Ascending aorta (tissue), 2 donors: ENCODE results near the gene HNRNPH1. TPM values are rescaled to one million over a fixed set of nuclear protein-coding genes. Genes with fewer than 3 reads are reported as not detected.
A peak's percentile ranks its signal among the peaks of the same experiment; 100 is the strongest.

ENCODE experiments used
- DNase-seq, 2 donors: peaks; one replicate each; pipeline ENCODE4 v3.0.0-alpha.2; 2019; ENCODE audit warnings: low spot score in 2 of 2
- H3K27ac ChIP-seq, 2 donors: fragments of 200-600 bp; sonication (generic); one replicate each; pipeline ENCODE4 v1.5.1; 2016 to 2017; ENCODE audit warnings: mild to moderate bottlenecking in 1 of 2
- H3K27me3 ChIP-seq: fragments of 200-600 bp; sonication (generic); one replicate; pipeline ENCODE4 v1.5.1; 2017
- H3K36me3 ChIP-seq, 2 donors: fragments of 200-600 bp; sonication (generic); one replicate each; pipeline ENCODE4 v1.5.1; 2016
- H3K4me1 ChIP-seq, 2 donors: fragments of 200-600 bp; sonication (generic); one replicate each; pipeline ENCODE4 v1.5.1; 2016 to 2017; ENCODE audit warnings: mild to moderate bottlenecking in 1 of 2
- H3K4me3 ChIP-seq, 2 donors: fragments of 200-600 bp; sonication (generic); one replicate each; pipeline ENCODE4 v1.5.1; 2016 to 2017; ENCODE audit warnings: mild to moderate bottlenecking in 1 of 2
- H3K9me3 ChIP-seq, 2 donors: fragments of 200-600 bp; sonication (generic); one replicate each; pipeline ENCODE4 v1.5.1; 2016
- CTCF ChIP-seq, 3 experiments: fragments of 200-600 bp in 2 of 3; fragments of 450-650 bp in 1 of 3; sonication (generic) in 2 of 3; IDR thresholded peaks; one replicate each; pipeline ENCODE4 v1.5.1; 2016 to 2019; ENCODE audit warnings: antibody characterized with exemption in 3 of 3, mild to moderate bottlenecking in 1 of 3, moderate library complexity in 1 of 3
- intact Hi-C: fragments of 100-400 bp; cut with DNase I; formaldehyde crosslinking; loops from one replicate; pipeline ENCODE4 v1.15.1; 2023
- total RNA-seq: library from RNA; depleted of rRNA; stranded (reverse); fragments of >200 nt; gene quantifications from one replicate; pipeline ENCODE4 v1.1.0, GENCODE V29; 2016

Gene HNRNPH1
- total RNA-seq, 1 donor from 2014 or later: 206 TPM

- intact Hi-C loops: loop anchor here (5.0 kb wide), 1 partner anchor 52 kb away; no protein-coding TSS in a partner anchor
- DNase-seq: no peak
Measured at GRCh38 chr5:179614745-179615144, 8.7 kb downstream of the HNRNPH1 start.

DNA sequence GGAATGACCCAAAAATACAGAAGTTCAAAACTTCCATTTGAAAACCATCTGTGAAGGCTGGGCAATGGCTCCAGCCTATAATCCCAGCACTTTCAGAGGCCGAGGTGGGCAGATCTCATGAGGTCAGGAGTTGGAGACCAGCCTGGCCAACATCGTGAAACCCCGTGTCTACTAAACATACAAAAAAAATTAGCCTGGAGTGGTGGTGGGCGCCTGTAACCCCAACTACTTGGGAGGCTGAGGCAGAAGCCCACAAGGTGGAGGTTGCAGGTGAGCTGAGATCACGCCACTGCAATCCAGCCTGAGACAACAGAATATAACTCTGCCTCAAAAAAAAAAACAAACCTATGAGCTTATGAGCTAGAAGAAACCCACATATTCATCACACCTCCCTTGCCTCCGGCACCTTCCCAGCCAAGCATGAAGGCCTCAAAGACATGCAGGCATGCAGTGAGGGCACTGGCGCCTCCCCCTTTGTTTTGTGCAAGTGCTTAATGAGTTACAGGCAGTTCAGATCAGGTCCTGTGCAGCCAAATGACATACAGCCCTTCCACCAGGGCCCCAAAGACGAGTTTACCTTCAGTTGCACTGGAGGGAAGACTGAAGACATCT, 9.9 kb downstream of the HNRNPH1 start:
- Histone ChIP-seq H3K4me3 (peak overlapping the region in 1 of 2 donors; percentile 8), H3K4me1 (peaks cover 3 to 20% of the 10 kb centered on the region in 2 donors), H3K9me3 (no peaks in the 10 kb centered on the region), H3K27ac (no peak overlapping the region), H3K27me3 (no peaks in the 10 kb centered on the region), H3K36me3 (peaks cover 90 to 94% of the 10 kb centered on the region in 2 donors)
- DNase-seq: no peak
- intact Hi-C loops: loop anchor here (5.0 kb wide), 1 partner anchor 51 kb away; no protein-coding TSS in a partner anchor
- TF ChIP-seq CTCF (IDR thresholded peaks at IDR 0.05): no peak

More at GRCh38 chr5:179614745-179615144, 8.7 kb downstream of the HNRNPH1 start:
- TF ChIP-seq CTCF (IDR thresholded peaks at IDR 0.05): no peak
- Histone ChIP-seq H3K4me3 (no peak overlapping the region), H3K27me3 (no peaks in the 10 kb centered on the region), H3K36me3 (peaks cover 85 to 96% of the 10 kb centered on the region in 2 donors), H3K4me1 (peaks cover 3 to 27% of the 10 kb centered on the region in 2 donors), H3K9me3 (no peaks in the 10 kb centered on the region), H3K27ac (no peak overlapping the region)

DNA sequence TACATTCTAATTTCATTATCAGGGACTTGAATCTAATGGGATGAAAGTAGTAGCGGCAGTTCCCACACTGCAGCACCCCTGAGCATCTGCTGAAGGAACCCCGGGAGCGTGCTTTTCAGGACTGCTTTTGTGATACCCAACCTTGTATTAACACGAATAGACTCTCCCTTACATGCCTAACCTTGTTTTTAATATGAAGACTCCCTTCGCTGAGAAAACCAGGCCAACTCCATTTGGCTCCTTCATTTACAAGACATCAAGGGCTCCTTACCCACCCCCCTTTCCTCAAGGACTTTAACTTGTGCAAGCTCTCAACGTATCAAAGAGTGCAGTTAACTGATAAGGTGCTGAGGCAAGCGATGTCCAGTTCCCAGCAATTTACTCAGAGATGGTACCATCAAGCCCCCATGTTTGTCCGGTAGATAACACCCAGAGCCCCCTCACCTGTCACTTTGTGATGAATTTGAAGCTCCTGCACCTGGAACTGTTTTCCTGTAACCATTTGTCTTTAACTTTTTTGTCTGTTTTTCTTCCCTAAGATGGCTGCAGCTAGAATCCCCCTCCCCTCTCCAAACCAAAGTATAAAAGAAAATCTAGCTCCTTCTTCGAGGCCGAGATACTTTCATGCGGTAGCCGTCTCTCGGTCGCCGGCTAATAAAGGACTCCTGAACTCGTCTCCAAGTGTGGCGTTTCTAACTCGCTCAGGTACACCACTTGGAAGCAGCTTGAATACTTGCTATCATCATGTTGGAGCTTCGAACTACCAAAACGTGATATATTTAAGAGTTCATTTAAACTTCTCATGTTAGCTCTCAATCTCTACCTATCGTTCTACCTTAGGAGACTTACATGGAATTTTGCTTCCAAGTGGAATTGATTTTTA, 10.7 kb downstream of the HNRNPH1 start:
- DNase-seq: no peak
- Histone ChIP-seq H3K4me1 (peaks cover 3 to 17% of the 10 kb centered on the region in 2 donors), H3K36me3 (peaks cover 90 to 93% of the 10 kb centered on the region in 2 donors), H3K9me3 (no peaks in the 10 kb centered on the region), H3K4me3 (no peak overlapping the region), H3K27me3 (no peaks in the 10 kb centered on the region), H3K27ac (no peak overlapping the region)
- TF ChIP-seq CTCF (IDR thresholded peaks at IDR 0.05): no peak
- intact Hi-C loops: loop anchor here (5.0 kb wide), 1 partner anchor 51 kb away; no protein-coding TSS in a partner anchor

GRCh38 chr5:179610903-179611265, 12.6 kb downstream of the HNRNPH1 start:
- Histone ChIP-seq H3K4me1 (peaks cover 2 to 11% of the 10 kb centered on the region in 2 donors), H3K4me3 (no peak overlapping the region), H3K36me3 (peaks cover 79 to 91% of the 10 kb centered on the region in 2 donors), H3K27me3 (no peaks in the 10 kb centered on the region), H3K27ac (peak overlapping the region in 1 of 2 donors; percentile 31), H3K9me3 (no peaks in the 10 kb centered on the region)
- no peak for TF ChIP-seq CTCF (IDR thresholded peaks at IDR 0.05)
- DNase-seq: no peak
- intact Hi-C loops: loop anchor here (5.0 kb wide), 1 partner anchor 49 kb away; no protein-coding TSS in a partner anchor

GRCh38 chr5:179610109-179610902, 13.2 kb downstream of the HNRNPH1 start:
- no peaks in the 10 kb centered on the region for H3K9me3 ChIP-seq
- no peaks in the 10 kb centered on the region for H3K27me3 ChIP-seq
- H3K27ac ChIP-seq: peak overlapping the region in 1 of 2 donors; percentile 31
- H3K4me3 ChIP-seq: no peak overlapping the region
- no peak for DNase-seq
- H3K36me3 ChIP-seq: peaks cover 75 to 91% of the 10 kb centered on the region in 2 donors
- no peak for TF ChIP-seq CTCF (IDR thresholded peaks at IDR 0.05)
- intact Hi-C loops: loop anchor here (5.0 kb wide), 1 partner anchor 48 kb away; no protein-coding TSS in a partner anchor
- H3K4me1 ChIP-seq: peaks cover 0 to 8% of the 10 kb centered on the region in 2 donors
